ENCODE results near the gene MRM2. TPM values are rescaled to one million over a fixed set of nuclear protein-coding genes. Genes with fewer than 3 reads are reported as not detected.

Gene MRM2
- total RNA-seq, 2 experiments from 2014 or later, result 45.1 to 52.3 TPM

- CTCF ChIA-PET (ENCODE audit: unreplicated experiment), result no interaction called here
- Histone ChIP-seq H3K9me3 (ENCODE audit: low read length) (no peaks in the 10 kb centered on the region), H3K79me2 (ENCODE audit: insufficient read depth, low read depth, low read length) (no peaks in the 10 kb centered on the region), H3K4me2 (ENCODE audit: low read length) (no peak overlapping the region), H3K4me3 (ENCODE audit: low read depth, low read length, poor library complexity, severe bottlenecking) (no peak overlapping the region), H3K9me2 (ENCODE audit: insufficient read depth, low read length) (no peaks in the 10 kb centered on the region), H2AFZ (ENCODE audit: low read length) (no peak overlapping the region), H3K36me3 (ENCODE audit: insufficient read depth, low read length) (peaks cover 93% of the 10 kb centered on the region), H3K4me1 (ENCODE audit: insufficient read depth, low read length, poor library complexity, severe bottlenecking) (no peaks in the 10 kb centered on the region), H4K20me1 (ENCODE audit: insufficient read depth, low read length) (no peaks in the 10 kb centered on the region), H3K27ac (ENCODE audit: low read depth, low read length, poor library complexity, severe bottlenecking) (no peak overlapping the region)
- no TSS peak for BruUV-seq (replicated peaks)
- DNase-seq (ENCODE audit: low spot score), result no peak
- TF ChIP-seq CTCF (conservative IDR thresholded peaks at IDR 0.05; ENCODE audit: low read length) (no peak), EZH2phosphoT487 (IDR thresholded peaks at IDR 0.05; ENCODE audit: borderline replicate concordance, low read depth, low read length) (no peak)
- intact Hi-C loops (cut with micrococcal nuclease; ENCODE audit: unreplicated experiment), result no loop called here
- POLR2A ChIA-PET, result no interaction called here
These were observed 24.8 kb downstream of the MRM2 start for GRCh38 chr7:2217206-2217605.

- H3K36me3 ChIP-seq (ENCODE audit: insufficient read depth, low read length), result peaks cover 93% of the 10 kb centered on the region
- BruUV-seq (replicated peaks), result no TSS peak
- H3K9me3 ChIP-seq (ENCODE audit: low read length), result no peaks in the 10 kb centered on the region
- CTCF ChIA-PET (ENCODE audit: unreplicated experiment), result no interaction called here
- no peak for TF ChIP-seq EZH2phosphoT487 (IDR thresholded peaks at IDR 0.05; ENCODE audit: borderline replicate concordance, low read depth, low read length)
- no peak for TF ChIP-seq CTCF (conservative IDR thresholded peaks at IDR 0.05; ENCODE audit: low read length)
- H3K4me2 ChIP-seq (ENCODE audit: low read length), result no peak overlapping the region
- no peaks in the 10 kb centered on the region for H4K20me1 ChIP-seq (ENCODE audit: insufficient read depth, low read length)
- no peak overlapping the region for H3K27ac ChIP-seq (ENCODE audit: low read depth, low read length, poor library complexity, severe bottlenecking)
- POLR2A ChIA-PET, result no interaction called here
- H2AFZ ChIP-seq (ENCODE audit: low read length), result no peak overlapping the region
- H3K9me2 ChIP-seq (ENCODE audit: insufficient read depth, low read length), result no peaks in the 10 kb centered on the region
- no peaks in the 10 kb centered on the region for H3K4me1 ChIP-seq (ENCODE audit: insufficient read depth, low read length, poor library complexity, severe bottlenecking)
- H3K79me2 ChIP-seq (ENCODE audit: insufficient read depth, low read depth, low read length), result no peaks in the 10 kb centered on the region
- intact Hi-C loops (cut with micrococcal nuclease; ENCODE audit: unreplicated experiment), result no loop called here
- no peak for DNase-seq (ENCODE audit: low spot score)
- no peak overlapping the region for H3K4me3 ChIP-seq (ENCODE audit: low read depth, low read length, poor library complexity, severe bottlenecking)
These were observed 26.2 kb downstream of the MRM2 start for GRCh38 chr7:2215851-2216250.

GRCh38 chr7:2214636-2215035, 27.4 kb downstream of the MRM2 start:
- Histone ChIP-seq H3K9me3 (ENCODE audit: low read length) (no peaks in the 10 kb centered on the region), H4K20me1 (ENCODE audit: insufficient read depth, low read length) (no peaks in the 10 kb centered on the region), H3K36me3 (ENCODE audit: insufficient read depth, low read length) (peaks cover 86% of the 10 kb centered on the region), H3K4me2 (ENCODE audit: low read length) (no peak overlapping the region), H2AFZ (ENCODE audit: low read length) (no peak overlapping the region), H3K4me1 (ENCODE audit: insufficient read depth, low read length, poor library complexity, severe bottlenecking) (no peaks in the 10 kb centered on the region), H3K9me2 (ENCODE audit: insufficient read depth, low read length) (no peaks in the 10 kb centered on the region), H3K79me2 (ENCODE audit: insufficient read depth, low read depth, low read length) (no peaks in the 10 kb centered on the region), H3K4me3 (ENCODE audit: low read depth, low read length, poor library complexity, severe bottlenecking) (no peak overlapping the region), H3K27ac (ENCODE audit: low read depth, low read length, poor library complexity, severe bottlenecking) (no peak overlapping the region)
- POLR2A ChIA-PET, result no interaction called here
- intact Hi-C loops (cut with micrococcal nuclease; ENCODE audit: unreplicated experiment), result no loop called here
- BruUV-seq (replicated peaks), result no TSS peak
- CTCF ChIA-PET (ENCODE audit: unreplicated experiment), result no interaction called here
- no peak for TF ChIP-seq CTCF (conservative IDR thresholded peaks at IDR 0.05; ENCODE audit: low read length)
- TF ChIP-seq EZH2phosphoT487 (IDR thresholded peaks at IDR 0.05; ENCODE audit: borderline replicate concordance, low read depth, low read length), result no peak
- no peak for DNase-seq (ENCODE audit: low spot score)

Data from OCI-LY7 (cell line).